HFFc6 (cell line): ENCODE results near the gene FMNL2. TPM values are rescaled to one million over a fixed set of nuclear protein-coding genes. Genes with fewer than 3 reads are reported as not detected.

Experiments
- DNase-seq: peaks from one replicate; pipeline ENCODE4 v3.0.0-alpha.2; 2018
- H3K27ac Mint-ChIP-seq: 2 replicates; pipeline ENCODE4 v1.8.0; 2020; ENCODE audit warnings: mild to moderate bottlenecking, mixed read lengths
- H3K27me3 Mint-ChIP-seq: 2 replicates; pipeline ENCODE4 v1.8.0; 2021; ENCODE audit warnings: mild to moderate bottlenecking, moderate library complexity, mixed read lengths; ENCODE audit not compliant: insufficient read depth
- H3K36me3 Mint-ChIP-seq: 2 replicates; pipeline ENCODE4 v1.8.0; 2021; ENCODE audit warnings: low read depth, mixed read lengths
- H3K4me1 Mint-ChIP-seq: 2 replicates; pipeline ENCODE4 v1.8.0; 2020; ENCODE audit warnings: low read depth, mixed read lengths
- H3K4me3 Mint-ChIP-seq: 2 replicates; pipeline ENCODE4 v1.8.0; 2020; ENCODE audit warnings: mild to moderate bottlenecking, moderate library complexity, mixed read lengths
- H3K9me3 Mint-ChIP-seq: 2 replicates; pipeline ENCODE4 v1.8.0; 2020; ENCODE audit warnings: mild to moderate bottlenecking, mixed read lengths
- total RNA-seq, 6 experiments: library from RNA; stranded (reverse); fragmentation: NEBNext Ultra II Directional; extraction: Animal tissue kit (Norgen Biotek cat#: 25700); gene quantifications; 2 replicates in 1 of 6; 3 replicates in 5 of 6; pipeline ENCODE4 v1.2.3, GENCODE V29; 2021
- TF ChIP-seq, protein P1 (sequence below): fragments of 200-600 bp; sonication (generic); IDR thresholded peaks from 2 replicates; pipeline ENCODE4 v1.5.0; 2021; ENCODE audit warnings: antibody characterized with exemption, mild to moderate bottlenecking

FMNL2 gene
- total RNA-seq, 6 experiments from 2014 or later = 13.7 to 20.9 (median 16.0) TPM

GRCh38 chr2:152632736-152633135 lies 297.8 kb downstream of the FMNL2 start:
- no peak for DNase-seq
- no peak overlapping the region for H3K27ac Mint-ChIP-seq
- no peaks in the 10 kb centered on the region for H3K9me3 Mint-ChIP-seq
- no peaks in the 10 kb centered on the region; the same call in 1 of the 2 replicates for H3K27me3 Mint-ChIP-seq
- peaks cover 6% of the 10 kb centered on the region; the same call in 1 of the 2 replicates for H3K4me1 Mint-ChIP-seq
- H3K36me3 Mint-ChIP-seq = no peaks in the 10 kb centered on the region
- TF ChIP-seq, protein P1, sequence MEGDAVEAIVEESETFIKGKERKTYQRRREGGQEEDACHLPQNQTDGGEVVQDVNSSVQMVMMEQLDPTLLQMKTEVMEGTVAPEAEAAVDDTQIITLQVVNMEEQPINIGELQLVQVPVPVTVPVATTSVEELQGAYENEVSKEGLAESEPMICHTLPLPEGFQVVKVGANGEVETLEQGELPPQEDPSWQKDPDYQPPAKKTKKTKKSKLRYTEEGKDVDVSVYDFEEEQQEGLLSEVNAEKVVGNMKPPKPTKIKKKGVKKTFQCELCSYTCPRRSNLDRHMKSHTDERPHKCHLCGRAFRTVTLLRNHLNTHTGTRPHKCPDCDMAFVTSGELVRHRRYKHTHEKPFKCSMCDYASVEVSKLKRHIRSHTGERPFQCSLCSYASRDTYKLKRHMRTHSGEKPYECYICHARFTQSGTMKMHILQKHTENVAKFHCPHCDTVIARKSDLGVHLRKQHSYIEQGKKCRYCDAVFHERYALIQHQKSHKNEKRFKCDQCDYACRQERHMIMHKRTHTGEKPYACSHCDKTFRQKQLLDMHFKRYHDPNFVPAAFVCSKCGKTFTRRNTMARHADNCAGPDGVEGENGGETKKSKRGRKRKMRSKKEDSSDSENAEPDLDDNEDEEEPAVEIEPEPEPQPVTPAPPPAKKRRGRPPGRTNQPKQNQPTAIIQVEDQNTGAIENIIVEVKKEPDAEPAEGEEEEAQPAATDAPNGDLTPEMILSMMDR = no peak
- H3K4me3 Mint-ChIP-seq = no peak overlapping the region

DNA sequence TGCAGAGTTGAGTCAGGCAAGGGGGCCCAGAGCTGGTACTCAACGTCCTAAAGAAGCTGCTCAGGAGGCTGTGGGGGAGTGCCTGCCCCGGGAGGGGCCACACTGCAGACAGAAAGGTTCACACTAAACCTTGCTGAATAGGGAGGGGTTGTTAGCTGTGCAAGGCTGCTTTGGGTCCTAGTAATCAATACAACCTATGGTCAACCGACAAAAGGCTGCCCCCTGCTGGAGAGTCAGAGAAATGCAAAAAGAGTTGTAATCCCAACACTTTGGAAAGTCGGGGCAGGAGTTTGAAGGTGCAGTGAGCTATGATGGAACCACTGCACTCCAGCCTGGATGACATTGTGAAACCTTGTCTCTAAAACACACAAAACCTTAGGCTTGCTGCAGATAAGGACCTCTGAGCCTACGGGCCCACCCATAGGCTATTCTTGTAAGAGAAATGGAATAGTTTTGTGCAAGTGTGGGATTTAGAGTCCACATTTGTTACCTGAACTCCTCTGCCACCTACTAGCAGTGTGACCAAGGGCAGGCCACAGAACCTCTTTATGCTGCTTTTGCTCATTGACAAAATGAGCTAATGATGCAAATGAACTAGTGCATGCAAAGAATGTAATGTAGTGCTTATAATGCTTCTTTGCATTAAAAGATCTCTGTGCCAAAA lies 300.8 kb downstream of the FMNL2 start:
- Mint-ChIP-seq H3K4me1 (peaks cover 6% of the 10 kb centered on the region; the same call in 1 of the 2 replicates), H3K27ac (no peak overlapping the region), H3K4me3 (no peak overlapping the region), H3K9me3 (no peaks in the 10 kb centered on the region), H3K36me3 (peaks cover 2% of the 10 kb centered on the region; the same call in 1 of the 2 replicates), H3K27me3 (no peaks in the 10 kb centered on the region; the same call in 1 of the 2 replicates)
- DNase-seq = peak; percentile 44
- TF ChIP-seq, protein P1 = peak; percentile 97

DNA sequence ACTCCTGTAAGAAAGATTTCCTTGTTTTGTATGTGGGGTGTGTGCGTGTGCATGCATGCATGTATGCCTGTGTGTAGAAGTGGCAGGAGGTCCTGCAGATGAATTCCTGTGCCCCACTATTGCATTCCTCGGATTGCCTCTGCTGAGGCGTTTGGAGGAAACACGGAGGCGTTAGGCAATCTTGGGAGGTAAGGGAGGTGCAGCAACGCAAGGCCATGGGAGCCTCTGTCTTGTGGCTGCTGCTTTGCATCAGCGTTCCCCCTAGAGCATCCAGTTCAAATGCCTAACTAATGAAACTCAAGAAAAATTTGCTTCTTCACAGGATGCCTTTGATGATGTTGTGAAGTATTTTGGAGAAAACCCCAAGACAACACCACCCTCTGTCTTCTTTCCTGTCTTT lies 302.3 kb downstream of the FMNL2 start:
- TF ChIP-seq, protein P1 = no peak
- Mint-ChIP-seq H3K4me1 (peaks cover 6% of the 10 kb centered on the region; the same call in 1 of the 2 replicates), H3K27ac (no peak overlapping the region), H3K36me3 (peaks cover 14% of the 10 kb centered on the region; the same call in 1 of the 2 replicates), H3K4me3 (no peak overlapping the region), H3K27me3 (no peaks in the 10 kb centered on the region; the same call in 1 of the 2 replicates), H3K9me3 (no peaks in the 10 kb centered on the region)
- no peak for DNase-seq

DNA sequence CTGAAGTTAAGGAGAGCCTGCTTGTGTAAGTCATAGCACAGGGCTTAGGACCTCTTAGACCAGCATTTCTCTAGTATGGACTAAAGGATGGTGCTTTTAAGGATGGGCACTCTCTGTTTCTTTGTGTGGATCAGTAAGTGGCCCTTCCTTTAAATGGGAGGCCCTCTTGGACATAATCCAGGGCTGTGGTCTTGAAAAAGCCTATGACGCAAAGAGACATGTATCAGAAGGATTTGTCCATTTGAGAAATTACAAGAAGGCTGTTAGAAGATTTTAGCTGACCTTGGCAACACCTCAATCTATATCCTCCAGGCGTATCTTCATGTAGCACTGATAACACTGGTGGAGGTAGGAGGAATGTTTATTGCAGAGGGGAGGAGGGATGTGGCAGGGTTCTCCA lies 303.1 kb downstream of the FMNL2 start:
- no peak for DNase-seq
- Mint-ChIP-seq H3K27ac (no peak overlapping the region), H3K9me3 (no peaks in the 10 kb centered on the region), H3K4me1 (no peaks in the 10 kb centered on the region), H3K4me3 (no peak overlapping the region), H3K27me3 (no peaks in the 10 kb centered on the region; the same call in 1 of the 2 replicates), H3K36me3 (peaks cover 14% of the 10 kb centered on the region)
- TF ChIP-seq, protein P1 = no peak

DNA sequence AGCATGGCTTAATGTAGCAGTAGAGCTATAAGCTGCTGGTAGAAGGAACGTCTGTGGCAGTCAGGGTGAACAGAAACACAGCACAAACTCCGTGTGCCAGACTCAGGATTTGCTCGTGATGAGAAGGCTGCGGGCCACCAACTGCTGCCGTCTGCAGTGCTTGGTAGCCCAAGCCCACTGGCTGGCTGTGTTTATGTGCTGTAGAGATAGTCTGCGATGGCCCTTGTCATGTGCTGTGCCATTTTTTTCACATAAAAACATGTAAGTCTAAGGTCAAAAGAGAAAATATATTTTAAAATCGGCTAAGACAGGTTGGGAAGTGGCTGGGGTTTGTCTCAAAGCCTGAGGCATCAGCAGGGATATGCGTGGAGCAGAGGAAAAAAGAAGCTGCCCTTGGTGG lies 303.6 kb downstream of the FMNL2 start:
- Mint-ChIP-seq H3K27me3 (no peaks in the 10 kb centered on the region; the same call in 1 of the 2 replicates), H3K4me1 (no peaks in the 10 kb centered on the region), H3K36me3 (peaks cover 14% of the 10 kb centered on the region), H3K4me3 (no peak overlapping the region), H3K27ac (no peak overlapping the region), H3K9me3 (no peaks in the 10 kb centered on the region)
- TF ChIP-seq, protein P1 = no peak
- DNase-seq = no peak
